ENCODE results near the gene GLO1. TPM values are rescaled to one million over a fixed set of nuclear protein-coding genes. Genes with fewer than 3 reads are reported as not detected.

GLO1 gene
- total and polyA plus RNA-seq, 9 of the 15 experiments (the other 6 are each of a cell fraction or from before 2014, with no cell fraction given): 155 to 331 (median 203) TPM

DNA sequence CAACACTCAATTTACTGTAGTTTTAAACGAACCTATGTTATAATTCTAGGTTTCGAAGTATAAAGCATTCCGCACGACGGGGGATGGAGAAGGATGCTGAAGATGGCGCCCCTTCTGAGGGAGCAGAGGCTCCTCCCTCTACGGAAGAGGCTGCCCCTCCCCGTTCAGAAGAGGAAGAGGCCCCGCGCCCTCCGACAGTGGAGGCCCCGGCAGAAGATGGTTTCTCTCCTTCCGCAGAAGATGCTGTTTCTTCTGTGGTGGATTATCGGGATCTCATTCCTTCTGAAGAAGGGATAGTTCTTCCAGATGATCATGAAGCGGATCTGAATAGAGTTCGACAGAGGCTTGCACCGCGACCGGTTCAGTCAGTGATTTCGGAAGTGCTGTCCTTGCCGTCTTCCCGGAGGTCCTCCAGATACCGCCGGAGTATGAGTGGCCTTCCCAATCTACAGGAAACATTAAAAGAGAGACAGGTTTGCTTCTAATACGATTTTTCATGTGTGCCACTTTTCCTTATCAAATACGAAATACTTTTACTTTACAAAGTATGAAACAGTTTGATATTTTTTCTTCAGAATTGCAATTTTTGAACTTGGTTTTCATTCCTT lies 19.9 kb upstream of the GLO1 start (continued):
- TF ChIP-seq, protein P1, sequence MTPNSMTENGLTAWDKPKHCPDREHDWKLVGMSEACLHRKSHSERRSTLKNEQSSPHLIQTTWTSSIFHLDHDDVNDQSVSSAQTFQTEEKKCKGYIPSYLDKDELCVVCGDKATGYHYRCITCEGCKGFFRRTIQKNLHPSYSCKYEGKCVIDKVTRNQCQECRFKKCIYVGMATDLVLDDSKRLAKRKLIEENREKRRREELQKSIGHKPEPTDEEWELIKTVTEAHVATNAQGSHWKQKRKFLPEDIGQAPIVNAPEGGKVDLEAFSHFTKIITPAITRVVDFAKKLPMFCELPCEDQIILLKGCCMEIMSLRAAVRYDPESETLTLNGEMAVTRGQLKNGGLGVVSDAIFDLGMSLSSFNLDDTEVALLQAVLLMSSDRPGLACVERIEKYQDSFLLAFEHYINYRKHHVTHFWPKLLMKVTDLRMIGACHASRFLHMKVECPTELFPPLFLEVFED (CRISPR knock-in tag; conservative IDR thresholded peaks at IDR 0.05): no peak
- TF ChIP-seq HSF4 (CRISPR knock-in tag; IDR thresholded peaks at IDR 0.05; ENCODE audit: borderline replicate concordance) (no peak), HES1 (IDR thresholded peaks at IDR 0.05; ENCODE audit: low read depth) (no peak), SMARCA5 (IDR thresholded peaks at IDR 0.05) (no peak), MYNN (IDR thresholded peaks at IDR 0.05) (no peak), MYNN (CRISPR knock-in tag; IDR thresholded peaks at IDR 0.05) (no peak), NKRF (IDR thresholded peaks at IDR 0.05; ENCODE audit: borderline replicate concordance) (no peak), PPARD (CRISPR knock-in tag; IDR thresholded peaks at IDR 0.05) (no peak), FUS (optimal IDR thresholded peaks at IDR 0.05; ENCODE audit: low read depth, low read length) (no peak), ZNF143 (CRISPR knock-in tag; IDR thresholded peaks at IDR 0.05) (no peak), MXD1 (CRISPR knock-in tag; IDR thresholded peaks at IDR 0.05; ENCODE audit: borderline replicate concordance, poor library complexity, severe bottlenecking) (no peak), ZFP30 (CRISPR knock-in tag; IDR thresholded peaks at IDR 0.05; ENCODE audit: borderline replicate concordance) (no peak), ARNT (IDR thresholded peaks at IDR 0.05) (no peak), NFYB (IDR thresholded peaks at IDR 0.05; ENCODE audit: extremely low read depth, insufficient read length) (no peak)
- TF ChIP-seq, protein P2, sequence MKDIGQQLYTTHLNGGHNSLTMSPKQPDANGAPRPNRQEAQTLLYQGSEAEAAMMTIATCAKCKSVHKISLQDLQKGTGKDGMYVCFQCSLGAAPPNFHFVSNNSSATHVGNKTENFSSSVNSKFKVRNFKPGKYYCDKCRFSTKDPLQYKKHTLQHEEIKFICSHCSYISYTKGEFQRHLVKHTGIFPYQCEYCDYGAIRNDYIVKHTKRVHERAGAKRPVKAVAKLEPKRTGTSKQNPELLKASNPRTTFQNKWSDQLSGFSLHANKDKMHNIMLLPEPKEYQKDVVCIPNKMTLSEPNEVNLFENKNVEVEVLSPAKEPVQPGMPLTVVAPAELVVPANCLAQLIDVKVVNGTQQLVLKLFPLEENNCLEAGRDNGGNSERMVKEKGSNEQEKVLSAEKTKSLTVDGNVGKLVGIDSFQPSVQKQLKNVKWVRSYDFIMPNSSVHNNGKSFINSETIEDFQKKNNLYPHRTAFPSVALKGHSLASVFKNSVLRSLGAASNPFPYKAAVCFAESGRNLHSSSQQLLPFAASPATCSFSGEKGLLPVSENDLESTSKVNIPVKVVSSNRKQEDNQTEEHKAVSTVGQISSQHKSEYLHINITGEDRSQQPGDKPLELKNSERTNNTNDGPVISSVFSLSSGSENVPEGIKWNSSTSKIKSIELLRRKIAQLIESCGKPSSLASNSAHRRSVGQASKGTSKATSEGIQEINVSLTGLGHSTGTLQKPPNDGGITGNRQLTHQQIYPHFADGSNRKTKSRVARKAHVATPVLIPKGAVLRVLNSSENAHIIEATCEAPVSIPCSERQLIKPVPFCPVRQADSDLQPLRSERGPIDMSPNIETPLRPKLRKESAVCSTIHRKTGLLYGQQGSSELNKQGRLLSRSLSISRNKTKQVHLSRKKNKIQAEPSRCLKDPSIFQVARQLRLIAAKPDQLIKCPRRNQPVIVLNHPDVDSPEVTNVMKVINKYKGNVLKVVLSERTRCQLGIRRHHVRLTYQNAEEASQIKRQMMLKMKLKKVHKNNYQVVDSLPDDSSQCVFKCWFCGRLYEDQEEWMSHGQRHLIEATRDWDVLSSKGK (CRISPR knock-in tag; IDR thresholded peaks at IDR 0.05): no peak
- TF ChIP-seq, protein P3, sequence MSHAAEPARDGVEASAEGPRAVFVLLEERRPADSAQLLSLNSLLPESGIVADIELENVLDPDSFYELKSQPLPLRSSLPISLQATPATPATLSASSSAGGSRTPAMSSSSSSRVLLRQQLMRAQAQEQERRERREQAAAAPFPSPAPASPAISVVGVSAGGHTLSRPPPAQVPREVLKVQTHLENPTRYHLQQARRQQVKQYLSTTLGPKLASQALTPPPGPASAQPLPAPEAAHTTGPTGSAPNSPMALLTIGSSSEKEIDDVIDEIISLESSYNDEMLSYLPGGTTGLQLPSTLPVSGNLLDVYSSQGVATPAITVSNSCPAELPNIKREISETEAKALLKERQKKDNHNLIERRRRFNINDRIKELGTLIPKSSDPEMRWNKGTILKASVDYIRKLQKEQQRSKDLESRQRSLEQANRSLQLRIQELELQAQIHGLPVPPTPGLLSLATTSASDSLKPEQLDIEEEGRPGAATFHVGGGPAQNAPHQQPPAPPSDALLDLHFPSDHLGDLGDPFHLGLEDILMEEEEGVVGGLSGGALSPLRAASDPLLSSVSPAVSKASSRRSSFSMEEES (CRISPR knock-in tag; IDR thresholded peaks at IDR 0.05): no peak
- TF ChIP-seq, protein P4, sequence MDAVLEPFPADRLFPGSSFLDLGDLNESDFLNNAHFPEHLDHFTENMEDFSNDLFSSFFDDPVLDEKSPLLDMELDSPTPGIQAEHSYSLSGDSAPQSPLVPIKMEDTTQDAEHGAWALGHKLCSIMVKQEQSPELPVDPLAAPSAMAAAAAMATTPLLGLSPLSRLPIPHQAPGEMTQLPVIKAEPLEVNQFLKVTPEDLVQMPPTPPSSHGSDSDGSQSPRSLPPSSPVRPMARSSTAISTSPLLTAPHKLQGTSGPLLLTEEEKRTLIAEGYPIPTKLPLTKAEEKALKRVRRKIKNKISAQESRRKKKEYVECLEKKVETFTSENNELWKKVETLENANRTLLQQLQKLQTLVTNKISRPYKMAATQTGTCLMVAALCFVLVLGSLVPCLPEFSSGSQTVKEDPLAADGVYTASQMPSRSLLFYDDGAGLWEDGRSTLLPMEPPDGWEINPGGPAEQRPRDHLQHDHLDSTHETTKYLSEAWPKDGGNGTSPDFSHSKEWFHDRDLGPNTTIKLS (IDR thresholded peaks at IDR 0.05; ENCODE audit: borderline replicate concordance, low read depth): no peak
